Heart right ventricle (tissue), 16 donors: ENCODE results near the gene SLC35G3. TPM values are rescaled to one million over a fixed set of nuclear protein-coding genes. Genes with fewer than 3 reads are reported as not detected.

Experiments used
- ATAC-seq, 8 donors: fragments of 200-7000 bp; cut with Tn5 transposase; one replicate each; pipeline ENCODE4 v1.9.1; 2020; ENCODE audit warnings: mild to moderate bottlenecking in 8 of 8, moderate library complexity in 8 of 8, moderate number of reproducible peaks in 1 of 8
- DNase-seq, 2 donors: peaks; one replicate each; pipeline ENCODE4 v3.0.0-alpha.2; 2020
- H3K27ac ChIP-seq, 10 donors: fragments of 200-600 bp; sonication (generic) in 2 of 10; one replicate each; pipeline versions ENCODE4 v1.5.0 to v1.8.0; 2020 to 2022; ENCODE audit warnings: mild to moderate bottlenecking in 3 of 10
- H3K27me3 ChIP-seq, 7 donors: fragments of 200-600 bp; one replicate each; pipeline ENCODE4 v1.8.0; 2021 to 2022; ENCODE audit warnings: mild to moderate bottlenecking in 2 of 7
- H3K36me3 ChIP-seq, 9 donors: fragments of 200-600 bp; sonication (generic) in 1 of 9; one replicate each; pipeline versions ENCODE4 v1.5.0 to v1.8.0; 2020 to 2022; ENCODE audit warnings: mild to moderate bottlenecking in 2 of 9
- H3K4me1 ChIP-seq, 9 donors: fragments of 200-600 bp; sonication (generic) in 1 of 9; one replicate each; pipeline versions ENCODE4 v1.5.0 to v1.8.0; 2020 to 2022; ENCODE audit warnings: mild to moderate bottlenecking in 4 of 9
- H3K4me3 ChIP-seq, 10 donors: fragments of 200-600 bp; sonication (generic) in 2 of 10; one replicate each; pipeline versions ENCODE4 v1.5.0 to v1.8.0; 2020 to 2022; ENCODE audit warnings: mild to moderate bottlenecking in 7 of 10, moderate library complexity in 2 of 10
- H3K9me3 ChIP-seq, 11 donors: fragments of 200-600 bp in 10 of 11; sonication (generic) in 2 of 11; one replicate each; pipeline versions ENCODE4 v1.5.0 to v1.8.0; 2013 to 2022; ENCODE audit warnings: mild to moderate bottlenecking in 2 of 11, control low read depth in 1 of 11, moderate library complexity in 1 of 11
- CTCF ChIP-seq, 9 donors: fragments of 200-600 bp; sonication (generic) in 2 of 9; IDR thresholded peaks; one replicate each; pipeline versions ENCODE4 v1.5.0 to v1.8.0; 2021 to 2022; ENCODE audit warnings: antibody characterized with exemption in 9 of 9, mild to moderate bottlenecking in 5 of 9, moderate library complexity in 1 of 9
- WGBS, 2 donors: extraction: QIAGEN DNeasy Blood & Tissue Kit; methylation state at CpG; one replicate each; pipeline ENCODE4 v1.1.7; 2013; ENCODE audit warnings: inconsistent platforms in 1 of 2; 5-methylcytosine and 5-hydroxymethylcytosine counted together
- intact Hi-C, 10 donors: fragments of 100-400 bp; cut with DNase I; formaldehyde crosslinking; loops; one replicate each; pipeline versions ENCODE4 v1.11.1 to v1.14.2; 2022
- polyA plus RNA-seq, 2 donors: library from polyadenylated mRNA; stranded (reverse); fragments of 200-250 nt; gene quantifications; one replicate each; pipeline ENCODE4 v1.2.3, GENCODE V29; 2013
- total RNA-seq, 10 donors: library from RNA; stranded (reverse); fragmentation: NEBNext Ultra II Directional in 3 of 10; extraction: Animal tissue kit (Norgen Biotek cat#: 25700) in 3 of 10; gene quantifications; one replicate each; pipeline versions ENCODE4 v1.2.1 to v1.2.4, GENCODE V29; 2021 to 2023
- donor health status: Arrhythmogenic right ventricular cardiomyopathy.
- donor health status: ischemic (EF 13 %, LVEDD 7.1; RV severe dilation, severe dysfunction).
- donor health status: healthy with polysubstance abuse.
- donor health status: DM: no; HTN: yes; CAD: no.
- donor health status: DM: no; HTN: no; CAD: no.
- donor health status: ischemic (EF 25% LVEDD 6.9; RV normal size, moderate dysfunction).
- donor health status: ischemic (EF 25% LVEDD 5.7; RV mildly dilated, moderate dysfunction).
- donor health status: healthy.
- donor health status: DM: yes; HTN: yes; CAD: no.
- donor health status: Ischemic cardiomyopathy.
- donor health status: ischemic (EF 35%, LVEDD 5.7; RV mildly dilated, moderate dysfunction).
- donor health status: nonischemic (EF 11% LVEDD 7.7; RV severe dilation, severe dysfunction).
- donor health status: DM: yes; HTN: yes; CAD: no.
- donor health status: PGD.
- donor health status: ischemic (EF 29% LVEDD 5.4; RV normal size, mild dysfunction).
- donor health status: nonischemic (EF 23%, LVEDD 6.1; RV moderate dilation, normal function).

The SLC35G3 gene
- total and polyA plus RNA-seq, 12 donors, result not detected

- TF ChIP-seq CTCF (IDR thresholded peaks at IDR 0.05), result no peak
- no peak for ATAC-seq
- H3K4me1 ChIP-seq, result peaks cover 0 to 77% (median 23%) of the 10 kb centered on the region in 9 donors
- peaks cover 0 to 6% (median 0%) of the 10 kb centered on the region in 7 donors for H3K27me3 ChIP-seq
- intact Hi-C loops, result no loop called here
- no peaks in the 10 kb centered on the region for H3K36me3 ChIP-seq
- peak overlapping the region in 1 of 10 donors; percentile 83 for H3K27ac ChIP-seq
- peaks cover 0 to 2% (median 0%) of the 10 kb centered on the region in 11 donors for H3K9me3 ChIP-seq
- no peak overlapping the region for H3K4me3 ChIP-seq
- WGBS, 2 donors, result 63 to 73% methylated on average over 5 of the region's 5 CpGs
- no peak for DNase-seq
Observed at GRCh38 chr17:35217107-35217506, 22.9 kb upstream of the SLC35G3 start.

GRCh38 chr17:35214631-35215273, 20.6 kb upstream of the SLC35G3 start:
- Histone ChIP-seq H3K9me3 (no peaks in the 10 kb centered on the region), H3K27ac (peak overlapping the region in 8 of 10 donors; percentile 34 to 83 (median 62)), H3K27me3 (peaks cover 0 to 6% (median 0%) of the 10 kb centered on the region in 7 donors), H3K4me1 (peaks cover 0 to 70% (median 19%) of the 10 kb centered on the region in 9 donors), H3K4me3 (peak overlapping the region in 1 of 10 donors; percentile 5), H3K36me3 (no peaks in the 10 kb centered on the region)
- ATAC-seq, result peak in 4 of 8 donors; percentile 25 to 48 (median 42)
- 55 to 57% methylated on average over 5 of the region's 5 CpGs for WGBS, 2 donors
- no peak for TF ChIP-seq CTCF (IDR thresholded peaks at IDR 0.05)
- DNase-seq, result no peak
- intact Hi-C loops, result no loop called here

GRCh38 chr17:35214192-35214591, 20.0 kb upstream of the SLC35G3 start:
- DNase-seq (no peak), ATAC-seq (peak in 3 of 8 donors; percentile 27 to 51 (median 29))
- Histone ChIP-seq H3K9me3 (no peaks in the 10 kb centered on the region), H3K27ac (peak overlapping the region in 8 of 10 donors; percentile 34 to 83 (median 62)), H3K4me1 (peaks cover 0 to 65% (median 13%) of the 10 kb centered on the region in 9 donors), H3K36me3 (no peaks in the 10 kb centered on the region), H3K27me3 (peaks cover 0 to 6% (median 0%) of the 10 kb centered on the region in 7 donors), H3K4me3 (no peak overlapping the region)
- WGBS, 2 donors, result 51 to 53% methylated on average over 3 of the region's 3 CpGs
- no peak for TF ChIP-seq CTCF (IDR thresholded peaks at IDR 0.05)
- intact Hi-C loops, result no loop called here

GRCh38 chr17:35213412-35213940, 19.3 kb upstream of the SLC35G3 start:
- intact Hi-C loops, result no loop called here
- TF ChIP-seq CTCF (IDR thresholded peaks at IDR 0.05), result no peak
- peak overlapping the region in 8 of 10 donors; percentile 24 to 83 (median 62) for H3K27ac ChIP-seq
- 48 to 56% methylated on average over 5 of the region's 5 CpGs for WGBS, 2 donors
- H3K4me3 ChIP-seq, result no peak overlapping the region
- H3K9me3 ChIP-seq, result no peaks in the 10 kb centered on the region
- no peaks in the 10 kb centered on the region for H3K36me3 ChIP-seq
- H3K4me1 ChIP-seq, result peaks cover 0 to 57% (median 6%) of the 10 kb centered on the region in 9 donors
- peaks cover 0 to 6% (median 0%) of the 10 kb centered on the region in 7 donors for H3K27me3 ChIP-seq
- DNase-seq (no peak), ATAC-seq (peak in 5 of 8 donors; percentile 33 to 73 (median 66))
